Ovary (tissue), 9 donors: Measurements from ENCODE around the gene HPCAL1. TPM values are rescaled to one million over a fixed set of nuclear protein-coding genes. Genes with fewer than 3 reads are reported as not detected.

Experiments used
- DNase-seq, 5 donors: peaks; one replicate each; pipeline ENCODE4 v3.0.0-alpha.2; 2019 to 2020
- H3K27ac ChIP-seq, 2 donors: fragments of 200-600 bp; one replicate each; pipeline versions ENCODE4 v1.5.1 to v1.8.0; 2019 to 2022
- H3K27me3 ChIP-seq: fragments of 200-600 bp; one replicate; pipeline ENCODE4 v1.8.0; 2022
- H3K36me3 ChIP-seq: fragments of 200-600 bp; sonication (generic); one replicate; pipeline ENCODE4 v1.5.1; 2019
- H3K4me1 ChIP-seq: one replicate; pipeline ENCODE4 v1.8.1; 2013; ENCODE audit warnings: mild to moderate bottlenecking, moderate library complexity; ENCODE audit not compliant: insufficient read depth
- H3K4me3 ChIP-seq: fragments of 200-600 bp; sonication (generic); one replicate; pipeline ENCODE4 v1.5.1; 2017
- H3K9me3 ChIP-seq, 2 donors: fragments of 200-600 bp in 1 of 2; sonication (generic) in 1 of 2; one replicate each; pipeline versions ENCODE4 v1.5.1 to v1.8.1; 2013 to 2019; ENCODE audit warnings: mild to moderate bottlenecking in 1 of 2, moderate library complexity in 1 of 2
- CTCF ChIP-seq, 3 donors: fragments of 450-650 bp in 2 of 3; fragments of 200-600 bp in 1 of 3; IDR thresholded peaks; one replicate each; pipeline versions ENCODE4 v1.5.1 to v1.8.0; 2016 to 2022; ENCODE audit warnings: antibody characterized with exemption in 3 of 3, mild to moderate bottlenecking in 1 of 3
- EP300 ChIP-seq: sonication (generic); formaldehyde crosslinking; IDR thresholded peaks from one replicate; pipeline ENCODE4 v1.6.1; 2017; ENCODE audit warnings: antibody characterized with exemption
- POLR2A ChIP-seq: fragments of 450-650 bp; IDR thresholded peaks from one replicate; pipeline ENCODE4 v1.6.1; 2017; ENCODE audit warnings: antibody characterized with exemption, mild to moderate bottlenecking, moderate library complexity
- WGBS, 3 donors: extraction: QIAGEN DNeasy Blood & Tissue Kit in 1 of 3; methylation state at CpG; one replicate each; pipeline versions ENCODE4 v1.1.5 to v1.1.7; 2013 to 2017; 5-methylcytosine and 5-hydroxymethylcytosine counted together
- intact Hi-C, 4 donors: fragments of 100-400 bp; cut with DNase I; formaldehyde crosslinking; loops; one replicate each; pipeline versions ENCODE4 v1.11.0 to v1.15.1; 2022 to 2023
- polyA plus RNA-seq, 2 donors: library from polyadenylated mRNA; stranded (reverse); fragments of 200-250 nt in 1 of 2; fragments of 350-450 nt in 1 of 2; fragmentation: Illumina TruSeq in 1 of 2; extraction: RNeasy Lipid Tissue Mini Kit (QIAGEN cat#74804) in 1 of 2; gene quantifications; one replicate each; pipeline ENCODE4 v1.2.3, GENCODE V29; 2013 to 2014
- total RNA-seq, 7 donors: library from RNA; depleted of rRNA in 2 of 7; stranded (reverse); fragments of >200 nt in 2 of 7; fragmentation: NEBNext Ultra II Directional in 3 of 7; extraction: Animal tissue kit (Norgen Biotek cat#: 25700) in 3 of 7; gene quantifications; one replicate each; pipeline versions ENCODE4 v1.1.0 to v1.2.4, GENCODE V29; 2016 to 2023
- donor health status: DM: no; HTN: no; CAD: no; lungs with moderate emphysema.
- donor health status: DM: no; HTN: no; CAD: no.
- donor health status: Bipolar disorder and iron deficiency.
- donor health status: DM: yes; HTN: yes; CAD: no.
- donor health status: DM: no; HTN: no; CAD: no.
- donor health status: DM: yes; HTN: yes; CAD: no.

HPCAL1 gene
- total and polyA plus RNA-seq, 9 donors, result 11.4 to 69.5 (median 18.5) TPM

- H3K9me3 ChIP-seq, result no peaks in the 10 kb centered on the region
- TF ChIP-seq EP300, result no peak
- TF ChIP-seq CTCF (IDR thresholded peaks at IDR 0.05), result no peak
- TF ChIP-seq POLR2A, result no peak
- no peaks in the 10 kb centered on the region for H3K27me3 ChIP-seq
- no peaks in the 10 kb centered on the region for H3K36me3 ChIP-seq
- intact Hi-C loops, result no loop called here
- H3K27ac ChIP-seq, result no peak overlapping the region
- H3K4me3 ChIP-seq, result no peak overlapping the region
- WGBS, 3 donors, result 96 to 97% (median 97%) methylated on average over 20 of the region's 20 CpGs
- H3K4me1 ChIP-seq, result peaks cover 14% of the 10 kb centered on the region
- no peak for DNase-seq
These were observed 69.6 kb downstream of the HPCAL1 start for GRCh38 chr2:10372203-10372861.

GRCh38 chr2:10372862-10373240 lies 70.1 kb downstream of the HPCAL1 start:
- WGBS, 3 donors, result 70 to 91% (median 74%) methylated on average over 7 of the region's 7 CpGs
- H3K4me3 ChIP-seq, result no peak overlapping the region
- no peaks in the 10 kb centered on the region for H3K9me3 ChIP-seq
- no peak overlapping the region for H3K27ac ChIP-seq
- no peaks in the 10 kb centered on the region for H3K36me3 ChIP-seq
- DNase-seq, result no peak
- TF ChIP-seq EP300, result no peak
- TF ChIP-seq CTCF (IDR thresholded peaks at IDR 0.05), result no peak
- TF ChIP-seq POLR2A, result no peak
- peaks cover 12% of the 10 kb centered on the region for H3K4me1 ChIP-seq
- intact Hi-C loops, result no loop called here
- H3K27me3 ChIP-seq, result no peaks in the 10 kb centered on the region

GRCh38 chr2:10373931-10374330 lies 71.2 kb downstream of the HPCAL1 start:
- Histone ChIP-seq H3K36me3 (no peaks in the 10 kb centered on the region), H3K27ac (no peak overlapping the region), H3K27me3 (no peaks in the 10 kb centered on the region), H3K9me3 (no peaks in the 10 kb centered on the region), H3K4me1 (peaks cover 4% of the 10 kb centered on the region), H3K4me3 (no peak overlapping the region)
- intact Hi-C loops, result no loop called here
- no peak for DNase-seq
- WGBS, 3 donors, result 89 to 91% (median 89%) methylated on average over 10 of the region's 10 CpGs
- no peak for TF ChIP-seq POLR2A

GRCh38 chr2:10374362-10374943 lies 71.7 kb downstream of the HPCAL1 start:
- H3K36me3 ChIP-seq, result no peaks in the 10 kb centered on the region
- WGBS, 3 donors, result 84 to 93% (median 91%) methylated on average over 13 of the region's 13 CpGs
- H3K9me3 ChIP-seq, result no peaks in the 10 kb centered on the region
- DNase-seq, result no peak
- no peaks in the 10 kb centered on the region for H3K27me3 ChIP-seq
- H3K4me3 ChIP-seq, result no peak overlapping the region
- intact Hi-C loops, result no loop called here
- TF ChIP-seq POLR2A, result no peak
- no peak for TF ChIP-seq CTCF (IDR thresholded peaks at IDR 0.05)
- H3K4me1 ChIP-seq, result peaks cover 3% of the 10 kb centered on the region
- no peak overlapping the region for H3K27ac ChIP-seq

GRCh38 chr2:10375570-10376281 lies 73.0 kb downstream of the HPCAL1 start:
- Histone ChIP-seq H3K9me3 (no peaks in the 10 kb centered on the region), H3K4me1 (no peaks in the 10 kb centered on the region), H3K27ac (no peak overlapping the region), H3K27me3 (no peaks in the 10 kb centered on the region), H3K36me3 (no peaks in the 10 kb centered on the region), H3K4me3 (no peak overlapping the region)
- intact Hi-C loops, result no loop called here
- WGBS, 3 donors, result 79 to 83% (median 81%) methylated on average over 9 of the region's 9 CpGs
- no peak for TF ChIP-seq CTCF (IDR thresholded peaks at IDR 0.05)
- TF ChIP-seq EP300, result no peak
- TF ChIP-seq POLR2A, result no peak
- DNase-seq, result no peak
